HG03095 (cell line): ENCODE results near the gene DGLUCY.
"Not testable (repeated sequence)": the region's sequence is repeated elsewhere in the genome, so short reads cannot be mapped to it uniquely, and the experiment has no call there.

ENCODE experiments used
- ATAC-seq: cut with Tn5 transposase; IDR thresholded peaks from one replicate; pipeline ENCODE4 v1.9.1; 2021; ENCODE audit warnings: moderate library complexity; ENCODE audit not compliant: unreplicated experiment

Gene DGLUCY

DNA sequence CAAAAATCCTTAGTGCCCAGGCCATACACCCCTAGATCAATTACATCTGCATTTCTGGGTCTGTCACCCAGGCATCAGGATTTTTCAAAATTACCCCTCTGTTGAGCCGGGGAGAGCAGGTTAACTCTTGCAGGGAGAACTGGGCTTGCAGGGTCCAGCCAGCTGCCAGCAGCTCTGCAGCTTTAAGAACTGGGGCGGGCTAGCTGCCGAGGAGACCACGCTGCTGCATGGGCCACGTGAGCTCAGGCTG, at the start of gene DGLUCY:
Gene DGLUCY (plus strand): TSS at position 245 of the 250 bp plus-strand sequence. CDS start 46,222 bp downstream, outside the sequence.
- ATAC-seq, result peak; percentile 66

- ATAC-seq, result no peak
Observed at GRCh38 chr14:91065266-91065665, 48.6 kb upstream of the DGLUCY start.

DNA sequence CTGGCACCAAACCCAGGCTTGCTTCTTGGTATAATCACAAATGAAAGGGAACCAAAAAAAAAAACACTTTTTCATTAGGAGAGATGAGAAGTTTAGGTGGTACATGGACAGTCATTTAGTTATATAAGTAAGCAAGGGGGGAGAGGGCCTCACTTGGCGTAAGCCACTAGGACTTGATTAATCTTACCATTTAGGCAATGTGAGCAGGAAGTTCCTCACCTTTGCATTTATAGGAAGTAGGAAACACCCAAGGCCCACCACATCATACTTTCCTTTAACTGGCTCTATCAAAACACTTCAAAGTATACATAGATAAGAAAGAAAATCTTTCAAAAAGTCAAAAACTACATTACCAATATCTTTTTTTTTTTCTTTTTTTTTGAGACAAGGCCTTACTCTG, 46.7 kb upstream of the DGLUCY start:
- no peak for ATAC-seq

DNA sequence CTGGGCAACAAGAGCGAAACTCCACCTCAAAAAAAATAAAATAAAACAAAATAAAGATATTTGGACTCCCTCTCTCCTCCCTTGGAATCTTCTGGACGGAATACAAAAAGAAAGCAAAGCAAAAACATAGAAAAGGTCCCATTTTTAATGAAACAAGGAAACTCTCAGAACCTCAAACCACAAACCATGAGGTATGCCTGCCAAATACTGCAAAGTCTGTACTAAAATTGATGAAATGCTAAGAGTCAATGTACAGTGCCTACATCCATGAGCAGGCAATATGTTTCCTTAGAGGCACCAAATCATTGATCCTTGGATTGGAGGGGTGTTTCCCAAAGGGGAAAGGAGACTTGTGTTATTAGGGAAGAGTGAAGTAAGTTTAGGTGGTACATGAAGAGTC, 45.2 kb upstream of the DGLUCY start:
- ATAC-seq, result no peak

- ATAC-seq, result no peak
Observed at GRCh38 chr14:91070572-91070971, 43.3 kb upstream of the DGLUCY start.

DNA sequence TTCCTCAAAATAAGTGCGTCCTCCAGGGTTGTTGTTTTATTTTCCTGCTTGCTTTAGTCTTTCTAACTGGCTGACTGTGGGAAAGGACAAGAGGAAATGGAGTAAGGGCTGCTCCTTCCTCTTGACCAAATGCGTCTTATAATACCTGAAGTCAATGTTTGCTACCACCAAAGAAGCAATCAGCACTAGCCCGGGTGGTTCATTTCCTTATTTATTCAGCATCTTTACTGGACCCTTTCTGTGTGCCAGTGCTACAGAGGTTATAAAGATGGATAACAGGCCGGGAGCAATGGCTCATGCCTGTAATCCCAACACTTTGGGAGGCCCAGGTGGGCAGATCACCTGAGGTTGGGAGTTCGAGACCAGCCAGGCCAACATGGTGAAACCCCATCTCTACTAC, 38.3 kb upstream of the DGLUCY start:
- no peak for ATAC-seq

DNA sequence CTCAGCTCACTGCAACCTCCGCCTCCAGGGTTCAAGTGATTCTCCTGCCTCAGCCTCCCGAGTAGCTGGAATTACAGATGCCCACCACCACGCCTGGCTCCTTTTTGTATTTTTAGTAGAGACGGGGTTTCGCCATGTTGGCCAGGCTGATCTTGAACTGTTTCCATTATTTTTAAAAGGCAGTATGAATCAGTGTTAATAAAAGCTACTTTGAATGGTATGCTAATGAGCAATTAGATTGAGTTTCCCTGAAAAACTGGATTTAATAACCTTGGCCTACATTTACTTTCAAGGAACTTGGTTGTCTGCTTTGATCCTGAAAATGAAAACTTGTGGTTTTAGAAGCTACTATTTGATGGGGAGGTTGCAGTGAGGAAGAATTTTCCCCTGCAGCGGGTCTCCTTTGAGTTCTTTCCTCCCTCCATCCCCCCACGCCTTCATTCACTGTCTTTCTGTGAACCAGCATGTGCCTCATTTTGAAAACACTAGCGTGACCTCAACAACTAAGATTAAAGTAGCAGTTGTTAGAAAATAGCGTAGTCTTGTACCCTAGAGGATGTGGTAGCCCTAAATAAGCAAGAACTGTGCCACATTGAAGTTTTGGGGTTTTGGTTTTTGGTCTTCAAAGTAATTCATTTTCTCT, 35.7 kb upstream of the DGLUCY start:
- peak; percentile 83 for ATAC-seq

DNA sequence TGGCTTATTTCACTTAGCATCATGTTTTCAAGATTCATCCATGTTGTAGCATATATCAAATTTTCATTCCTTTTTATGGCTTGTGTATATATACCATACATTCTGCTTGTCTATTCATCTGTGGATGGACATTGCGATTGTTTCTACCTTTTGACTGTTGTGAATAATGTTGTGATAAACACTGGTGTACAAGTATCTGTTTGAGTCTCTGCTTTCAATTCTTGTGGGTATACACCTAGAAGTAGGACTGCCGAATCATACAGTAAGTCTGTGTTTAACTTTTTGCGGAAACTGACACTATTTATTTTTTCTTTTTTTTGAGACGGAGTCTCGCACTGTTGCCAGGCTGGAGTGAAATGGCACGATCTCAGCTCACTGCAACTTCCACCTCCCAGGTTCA, 33.8 kb upstream of the DGLUCY start:
- ATAC-seq, result no peak

DNA sequence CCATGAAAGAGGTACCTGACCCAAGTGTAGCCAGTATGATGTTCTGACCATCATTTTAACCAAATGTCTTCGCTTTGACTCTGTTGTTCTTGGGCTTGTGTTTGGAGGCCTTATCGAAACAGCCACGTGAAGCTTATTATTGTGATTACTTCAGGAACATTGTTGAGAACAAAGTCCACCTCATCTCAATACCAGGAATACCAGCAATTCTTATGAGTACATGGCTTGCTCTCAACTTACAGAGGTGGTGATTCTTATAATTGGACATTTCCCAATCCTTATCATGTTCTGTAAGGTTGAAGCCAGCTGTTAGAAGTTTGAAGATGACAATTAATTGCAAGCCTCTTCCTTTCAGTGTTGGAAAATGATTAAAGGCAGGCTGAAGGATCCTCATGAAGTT, 31.6 kb upstream of the DGLUCY start:
- no peak for ATAC-seq

DNA sequence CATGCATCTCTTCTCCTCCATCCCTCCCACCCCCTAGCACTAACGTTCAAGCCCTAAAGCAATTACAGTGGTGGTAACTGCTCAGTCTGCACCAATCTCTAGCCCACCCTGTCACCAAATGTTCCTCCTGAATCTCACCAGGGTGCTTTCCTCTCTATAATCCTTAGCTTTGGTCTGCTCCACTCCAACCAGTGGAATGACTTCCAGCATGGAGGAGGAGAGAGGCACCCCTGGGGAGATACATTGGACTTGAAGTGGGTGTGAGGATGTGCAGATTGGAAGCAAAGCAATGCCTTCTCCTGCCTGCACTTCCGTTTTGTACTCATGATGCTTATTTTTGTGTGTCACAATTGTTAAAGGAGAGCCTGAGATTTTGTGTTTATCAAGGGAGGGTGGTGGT, 29.4 kb upstream of the DGLUCY start:
- no peak for ATAC-seq

- ATAC-seq, result not testable (repeated sequence)
Observed at GRCh38 chr14:91087470-91087869, 26.4 kb upstream of the DGLUCY start.

- ATAC-seq, result no peak
Observed at GRCh38 chr14:91088585-91089235, 25.2 kb upstream of the DGLUCY start.

- ATAC-seq, result no peak
Observed at GRCh38 chr14:91089958-91090535, 23.8 kb upstream of the DGLUCY start.

DNA sequence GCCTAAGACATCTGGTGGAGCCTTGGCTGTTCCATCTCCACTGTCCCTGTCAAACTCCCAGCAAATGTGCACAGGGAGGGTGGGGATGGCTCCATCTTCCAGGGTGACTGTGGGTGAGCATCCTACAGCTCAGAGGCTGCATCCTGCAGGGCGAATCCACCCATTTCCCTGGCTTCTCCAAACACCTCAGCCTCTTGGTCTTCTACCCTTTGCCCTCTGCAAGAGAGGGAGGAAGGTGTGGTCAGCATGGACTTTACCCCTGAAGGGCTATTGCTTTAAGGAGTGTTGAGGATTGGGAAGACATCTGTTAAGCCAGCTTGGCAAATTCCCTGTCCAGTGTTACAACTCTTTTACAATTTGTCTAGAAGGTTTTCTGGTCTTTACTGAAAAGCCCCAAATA, 23.1 kb upstream of the DGLUCY start:
- no peak for ATAC-seq

- ATAC-seq, result no peak
Observed at GRCh38 chr14:91092073-91092472, 21.8 kb upstream of the DGLUCY start.

DNA sequence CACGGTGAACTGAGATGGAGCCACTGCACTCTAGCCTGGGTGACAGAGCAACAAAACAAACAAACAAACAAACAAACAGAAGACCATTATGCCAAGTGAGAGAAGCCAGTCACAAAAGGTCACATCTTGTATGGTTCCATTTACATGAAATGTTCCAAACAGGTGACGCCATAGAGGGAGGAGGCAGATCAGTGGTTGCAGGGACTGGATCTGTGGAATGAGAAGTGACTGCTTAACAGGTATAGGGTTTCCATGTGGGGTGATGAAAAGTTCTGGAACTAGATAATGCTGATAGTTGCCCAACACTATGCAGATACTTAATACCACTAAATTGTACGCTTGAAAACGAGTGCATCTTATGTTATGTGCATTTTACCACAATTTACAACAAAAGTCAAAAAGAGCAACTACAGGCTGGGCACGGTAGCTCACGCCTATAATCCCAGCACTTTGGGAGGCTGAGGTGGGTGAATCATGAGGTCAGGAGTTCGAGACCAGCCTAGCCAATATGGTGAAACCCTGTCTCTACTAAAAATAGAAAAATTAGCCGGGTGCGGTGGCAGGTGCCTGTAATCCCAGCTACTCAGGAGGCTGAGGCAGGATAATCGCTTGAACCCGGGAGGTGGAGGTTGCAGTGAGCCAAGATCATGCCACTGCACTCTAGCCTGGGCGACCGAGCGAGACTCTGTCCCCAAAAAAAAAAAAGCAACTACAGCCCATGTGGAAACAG, 20.0 kb upstream of the DGLUCY start:
- not testable (repeated sequence) for ATAC-seq

DNA sequence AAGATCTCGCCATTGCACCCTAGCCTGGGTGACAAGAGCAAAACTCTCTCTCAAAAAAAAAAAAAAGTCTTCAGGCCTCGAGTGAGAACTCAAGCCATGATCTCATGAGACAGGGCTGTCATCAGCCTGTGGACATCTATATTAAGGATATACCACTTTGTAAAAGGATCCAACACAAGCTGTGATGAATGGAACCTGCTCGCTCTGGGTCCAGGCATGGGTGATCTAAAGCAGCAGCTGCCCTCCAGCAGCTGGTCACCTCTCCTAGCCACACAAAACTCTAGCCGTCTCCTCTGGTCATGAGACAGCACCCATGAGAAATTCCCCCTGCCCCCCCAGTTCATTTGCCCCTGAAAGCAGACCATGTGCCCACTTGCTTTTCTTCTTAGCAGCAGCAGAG, 19.1 kb upstream of the DGLUCY start:
- no peak for ATAC-seq

- no peak for ATAC-seq
Observed at GRCh38 chr14:91095178-91095577, 18.7 kb upstream of the DGLUCY start.

- not testable (repeated sequence) for ATAC-seq
Observed at GRCh38 chr14:91097657-91098056, 16.2 kb upstream of the DGLUCY start.

GRCh38 chr14:91098591-91098990, 15.3 kb upstream of the DGLUCY start:
- no peak for ATAC-seq

DNA sequence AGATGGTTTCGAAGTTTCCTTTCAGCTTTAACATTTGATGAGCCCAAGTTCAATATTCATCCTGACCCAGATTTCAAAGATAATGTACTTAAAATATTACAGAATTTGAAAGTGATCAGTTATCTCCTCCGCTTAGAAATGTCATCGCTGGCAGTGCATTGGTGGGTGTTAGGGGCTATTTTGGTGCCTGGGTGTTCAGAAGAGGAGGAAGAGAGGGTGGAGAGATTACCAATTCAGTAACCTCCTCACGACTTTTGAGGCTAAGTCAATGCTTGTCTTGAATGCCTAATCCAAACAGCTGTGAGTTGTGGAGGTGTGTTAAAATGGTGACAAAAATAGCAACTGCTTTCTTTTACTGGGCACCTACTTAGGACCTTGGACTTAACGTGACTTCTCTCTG, 13.8 kb upstream of the DGLUCY start:
- no peak for ATAC-seq

DNA sequence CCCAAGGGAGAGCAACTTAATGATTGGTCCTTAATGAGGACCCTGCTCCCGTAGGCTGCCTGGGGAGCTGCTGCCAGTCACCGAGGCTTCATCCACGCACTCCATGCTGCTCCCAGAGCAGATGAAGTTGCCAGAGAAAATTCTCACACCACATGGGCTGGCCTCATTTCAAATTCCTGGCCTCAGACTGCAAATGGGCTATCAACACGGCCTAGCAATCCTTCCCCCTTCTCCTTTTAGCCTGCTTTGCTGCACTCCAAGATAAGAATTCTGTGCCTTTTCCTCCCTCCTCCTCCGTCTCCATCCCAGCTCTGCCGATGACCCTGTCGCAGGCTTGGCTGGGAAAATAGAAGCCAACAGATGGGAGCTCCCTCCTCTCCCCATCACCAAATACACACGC, 10.8 kb upstream of the DGLUCY start:
- ATAC-seq, result no peak
